HG03469 (cell line): ENCODE measurements around the gene THAP7.

Experiments used
- ATAC-seq: cut with Tn5 transposase; IDR thresholded peaks from one replicate; pipeline ENCODE4 v1.9.1; 2021; ENCODE audit warnings: mild to moderate bottlenecking, moderate library complexity, moderate number of reproducible peaks; ENCODE audit not compliant: unreplicated experiment

THAP7 gene

DNA sequence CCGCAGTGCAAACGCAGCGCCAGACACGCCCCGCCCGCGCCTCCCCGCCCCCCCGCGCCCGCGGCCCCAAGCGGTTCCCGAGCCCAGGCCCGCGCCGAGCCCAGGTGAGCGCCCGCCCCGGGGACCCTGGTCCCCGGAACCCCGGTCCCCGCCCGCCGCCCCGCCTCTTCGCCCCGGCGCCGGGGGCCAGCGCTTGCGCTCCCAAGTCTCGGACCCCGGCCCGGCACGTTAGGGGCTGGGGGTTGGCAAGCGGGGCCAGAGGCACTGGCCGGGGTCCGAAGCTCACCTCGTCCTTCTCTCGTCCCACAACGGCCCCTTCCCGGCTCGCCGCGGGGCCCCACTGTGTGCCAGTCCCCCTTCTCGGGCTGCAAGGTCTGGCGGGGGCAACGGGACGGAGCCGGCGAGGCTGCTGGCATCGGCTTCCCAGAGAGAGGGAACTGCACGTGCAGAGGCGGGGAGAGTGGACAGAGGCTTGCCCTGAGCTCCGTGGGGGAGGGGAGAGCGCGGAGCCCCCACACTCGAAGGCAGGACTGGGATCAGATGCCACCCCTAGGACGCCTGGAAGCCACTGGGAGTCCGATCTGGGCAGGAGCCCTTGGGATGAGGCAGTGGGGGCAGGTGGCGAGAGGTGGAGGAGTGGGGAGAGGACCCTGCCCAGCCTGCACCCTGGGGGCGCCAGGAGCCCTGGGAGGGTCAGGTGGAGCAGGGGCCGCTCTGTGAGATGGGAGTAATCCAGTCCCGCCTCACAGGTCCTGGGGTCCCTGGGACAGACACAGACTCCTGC lies 36.6 kb downstream of the THAP7 start:
- ATAC-seq = no peak

DNA sequence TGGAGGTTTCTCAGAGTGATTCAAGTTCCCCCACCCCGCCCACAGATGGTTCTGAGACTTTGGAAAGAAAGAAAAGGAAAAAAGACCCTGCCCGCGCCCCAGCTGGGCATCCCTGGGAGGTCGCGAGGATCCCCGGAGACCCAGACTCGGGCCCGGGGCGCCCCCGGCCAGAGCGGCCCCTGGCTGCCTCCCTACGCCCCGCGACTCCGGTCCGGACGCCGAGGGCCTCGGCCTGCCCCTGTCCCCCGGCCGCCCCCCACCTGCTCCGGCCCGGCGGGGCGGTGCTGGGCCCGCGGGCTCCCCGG lies 37.2 kb downstream of the THAP7 start:
- no peak for ATAC-seq

DNA sequence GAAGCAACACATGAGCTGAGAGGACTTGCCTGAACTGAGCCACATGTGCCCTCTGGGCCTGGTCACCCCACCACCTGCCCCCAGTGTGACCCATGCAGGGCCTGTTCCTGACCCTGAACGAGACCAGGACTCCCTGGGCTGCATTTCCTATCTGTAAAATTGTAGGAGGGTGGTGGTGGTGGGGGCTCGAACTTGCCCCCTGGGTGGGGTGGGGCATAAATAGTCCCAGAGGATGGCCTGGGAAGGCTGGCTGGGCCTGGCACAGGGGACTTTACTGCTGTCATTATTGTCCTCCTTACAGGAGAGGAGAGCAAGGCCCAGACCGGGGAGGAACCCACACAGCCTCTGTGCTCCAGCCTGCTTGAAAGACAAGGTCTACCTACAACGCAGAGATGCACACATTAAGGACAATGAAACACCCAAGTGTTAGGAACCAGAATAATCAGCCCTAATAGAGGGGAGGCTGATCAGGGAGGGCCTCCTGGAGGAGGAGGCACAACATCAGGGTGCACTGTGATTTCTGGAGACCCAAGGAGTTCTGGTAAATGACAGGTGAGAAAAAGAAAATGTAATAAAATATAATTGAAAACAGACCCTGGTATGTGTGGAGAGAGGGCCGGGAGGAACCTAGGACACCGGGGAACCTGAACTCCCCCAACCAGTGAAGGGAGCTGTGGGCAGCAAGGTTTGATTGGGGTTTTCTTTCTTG lies 37.7 kb downstream of the THAP7 start:
- ATAC-seq = no peak

DNA sequence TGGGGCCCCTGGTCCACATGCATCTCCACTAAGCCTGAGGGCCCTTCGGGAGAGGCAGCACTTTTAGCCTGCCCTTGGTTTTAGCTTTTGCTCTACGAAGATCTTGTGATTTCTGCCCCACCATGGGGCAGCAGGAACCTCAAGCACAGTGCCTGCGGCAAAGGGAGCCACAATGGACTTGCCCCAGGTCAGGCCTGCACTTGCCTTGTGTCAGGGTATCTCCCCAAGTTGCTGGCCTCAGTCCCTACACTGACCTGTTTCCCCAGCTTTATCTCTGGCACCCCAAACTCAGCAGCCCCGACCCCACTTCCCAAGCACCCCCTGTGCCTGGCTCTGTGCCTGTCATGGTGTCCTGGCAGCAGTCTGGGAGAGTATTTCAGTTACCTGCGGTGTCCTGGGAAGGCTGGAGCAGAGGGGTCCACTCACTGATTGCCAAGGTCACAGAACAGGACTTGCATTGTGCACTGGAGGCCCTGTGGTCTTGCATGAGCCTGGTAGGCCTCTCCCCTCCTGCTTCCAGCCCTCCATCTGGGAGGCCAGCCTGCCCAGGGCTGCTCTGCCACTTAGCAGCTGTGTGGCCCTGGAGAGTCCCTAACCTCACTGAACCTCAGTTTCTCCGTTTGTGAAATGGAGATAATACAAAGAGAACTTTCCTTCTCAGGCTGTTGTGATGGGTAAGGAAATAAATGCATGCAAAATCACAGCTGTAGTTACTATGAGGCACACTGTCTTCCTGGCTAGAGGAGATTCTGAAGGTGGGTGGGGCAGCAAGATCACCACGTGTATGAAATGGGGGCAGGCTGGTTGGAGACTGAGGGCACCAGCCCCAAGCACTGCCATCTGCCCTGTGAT lies 38.5 kb downstream of the THAP7 start:
- ATAC-seq = no peak

DNA sequence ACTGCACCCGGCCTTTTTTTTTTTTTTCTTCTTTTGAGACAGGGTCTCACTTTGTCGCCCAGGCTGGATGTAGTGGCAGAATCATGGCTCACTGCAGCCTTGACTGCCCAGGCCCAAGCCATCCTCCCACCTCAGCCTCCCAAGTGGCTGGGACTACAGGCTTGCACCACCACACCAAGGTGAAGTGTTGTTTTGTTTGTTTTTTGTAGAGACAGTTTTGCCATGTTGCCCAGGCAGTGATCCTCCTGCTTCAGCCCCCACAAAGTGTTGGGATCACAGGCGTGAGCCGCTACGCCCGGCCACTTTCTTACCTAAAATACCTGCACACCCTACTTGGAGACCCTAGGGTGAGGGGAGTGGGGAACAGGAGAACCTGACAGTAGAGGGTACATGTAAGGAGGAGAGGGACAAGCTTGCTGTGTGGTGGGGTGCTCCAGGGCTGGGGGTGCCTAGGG lies 39.4 kb downstream of the THAP7 start:
- no peak for ATAC-seq

DNA sequence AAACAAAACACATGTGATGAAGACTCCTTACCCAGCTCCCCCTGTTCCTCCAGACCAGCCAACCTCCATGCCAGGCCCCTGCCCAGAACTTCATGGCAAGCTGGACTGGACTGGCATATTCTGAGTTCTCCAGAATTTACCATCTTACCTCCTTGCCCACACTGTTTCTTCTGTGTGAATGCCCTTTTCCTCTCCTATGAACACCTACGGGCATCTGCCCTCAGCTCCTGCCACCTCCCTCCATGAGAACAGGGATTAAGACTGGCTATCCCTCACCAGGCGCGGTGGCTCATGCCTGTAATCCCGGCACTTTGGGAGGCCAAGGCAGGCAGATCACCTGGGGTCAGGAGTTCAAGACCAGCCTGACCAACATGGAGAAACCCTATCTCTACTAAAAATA lies 41.3 kb downstream of the THAP7 start:
- ATAC-seq = no peak

DNA sequence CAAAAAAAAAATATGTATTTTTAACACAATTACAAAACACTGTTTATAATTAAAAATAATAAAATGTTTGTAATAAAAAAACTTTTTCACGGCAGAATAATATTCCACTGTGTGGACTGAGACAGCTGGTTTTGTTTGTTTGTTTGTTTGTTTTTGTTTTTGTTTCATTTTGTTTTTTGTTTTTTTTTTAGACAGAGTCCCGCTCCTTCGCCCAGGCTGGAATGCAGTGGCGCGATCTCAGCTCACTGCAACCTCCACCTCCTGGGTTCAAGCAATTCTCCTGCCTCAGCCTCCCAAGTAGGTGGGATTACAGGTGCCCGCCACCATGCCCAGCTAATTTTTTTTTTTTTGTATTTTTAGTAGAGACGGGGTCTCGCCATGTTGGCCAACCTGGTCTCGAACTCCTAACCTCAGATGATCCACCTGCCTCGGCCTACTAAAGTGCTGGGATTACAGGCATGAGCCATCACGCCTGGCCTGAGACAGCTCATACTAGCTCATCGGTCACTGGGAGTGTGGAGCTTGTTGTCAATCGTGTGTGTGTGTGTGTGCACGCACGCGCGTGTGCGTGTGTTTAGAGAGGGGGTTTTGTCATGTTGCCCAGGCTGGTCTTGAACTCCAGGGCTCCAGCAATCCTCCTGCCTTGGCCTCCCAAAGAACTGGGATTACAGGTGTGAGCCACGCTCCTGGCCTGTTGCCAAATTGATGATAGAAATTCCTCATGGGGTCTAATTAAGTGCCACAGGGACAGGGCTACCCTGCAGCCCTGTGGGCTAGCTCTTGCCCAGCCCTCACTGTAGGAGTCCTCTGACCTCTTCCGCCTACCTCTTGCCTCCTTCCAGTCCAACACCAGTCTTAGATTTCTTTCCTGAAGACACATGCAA lies 42.1 kb downstream of the THAP7 start:
- ATAC-seq = no peak

DNA sequence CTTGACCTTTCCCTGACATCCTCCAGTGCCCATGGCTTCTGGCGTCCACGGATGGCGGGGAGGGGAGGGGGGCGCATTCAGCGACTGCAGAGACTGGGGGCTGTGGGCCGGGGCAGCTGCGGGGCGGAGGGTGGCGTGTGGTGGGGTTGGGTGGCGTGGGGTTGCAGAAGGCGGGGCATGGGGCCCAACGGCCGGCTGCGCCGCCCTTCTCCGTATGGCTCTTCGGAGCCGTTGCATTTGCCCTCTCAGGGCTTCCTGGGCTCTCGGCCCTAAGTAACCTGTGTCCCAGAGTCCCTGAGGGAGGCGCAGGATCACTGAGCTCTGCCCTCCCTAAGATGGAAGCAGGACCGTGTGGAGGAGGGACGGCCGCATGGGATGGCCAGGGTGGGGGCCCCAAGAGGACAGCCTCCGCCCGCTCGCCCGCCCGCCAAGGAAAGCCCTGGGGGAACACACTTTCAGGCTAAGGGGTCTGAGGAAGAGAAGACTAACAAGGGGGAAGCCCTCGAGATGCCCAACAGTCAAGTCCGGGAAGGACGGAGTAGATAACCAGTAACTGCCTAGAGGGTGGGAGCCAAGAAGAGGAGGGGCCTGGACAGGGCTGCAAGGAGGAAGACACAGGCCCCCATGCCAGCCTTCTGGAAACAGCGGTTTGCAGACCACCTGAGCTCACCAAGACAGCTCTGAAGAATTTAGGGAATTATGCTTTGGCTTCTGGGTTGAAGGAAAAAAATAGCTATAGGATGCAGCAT lies 44.1 kb downstream of the THAP7 start:
- no peak for ATAC-seq

DNA sequence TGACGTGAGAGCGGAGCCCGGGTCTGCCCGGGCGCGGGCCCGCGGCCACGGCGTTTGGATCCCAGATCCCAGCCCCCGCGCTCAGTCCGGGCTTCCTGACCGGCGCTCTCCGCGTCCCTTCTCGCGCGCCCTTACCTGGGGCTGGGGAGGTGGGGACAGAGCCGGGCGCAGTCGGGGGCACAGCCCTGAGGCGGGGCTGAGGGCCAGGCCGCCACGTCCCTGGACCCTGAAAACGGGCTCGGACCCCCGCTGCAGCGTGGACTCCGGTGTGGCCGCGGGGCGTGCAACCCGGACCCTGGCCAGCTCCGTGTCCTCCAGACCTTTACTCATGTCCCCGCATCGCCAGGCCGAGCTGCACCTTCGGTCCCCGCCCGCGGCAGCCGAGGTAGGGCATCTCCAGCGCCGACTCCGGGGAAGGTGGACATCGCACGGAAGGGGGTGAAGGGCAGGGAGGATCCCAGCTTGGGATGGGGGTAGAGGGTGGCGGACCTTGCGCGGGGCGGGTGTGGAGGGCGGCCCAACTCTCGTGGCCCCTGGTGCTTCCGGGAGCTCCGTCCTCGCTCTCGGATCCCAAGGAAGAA lies 44.7 kb downstream of the THAP7 start:
- ATAC-seq = no peak

DNA sequence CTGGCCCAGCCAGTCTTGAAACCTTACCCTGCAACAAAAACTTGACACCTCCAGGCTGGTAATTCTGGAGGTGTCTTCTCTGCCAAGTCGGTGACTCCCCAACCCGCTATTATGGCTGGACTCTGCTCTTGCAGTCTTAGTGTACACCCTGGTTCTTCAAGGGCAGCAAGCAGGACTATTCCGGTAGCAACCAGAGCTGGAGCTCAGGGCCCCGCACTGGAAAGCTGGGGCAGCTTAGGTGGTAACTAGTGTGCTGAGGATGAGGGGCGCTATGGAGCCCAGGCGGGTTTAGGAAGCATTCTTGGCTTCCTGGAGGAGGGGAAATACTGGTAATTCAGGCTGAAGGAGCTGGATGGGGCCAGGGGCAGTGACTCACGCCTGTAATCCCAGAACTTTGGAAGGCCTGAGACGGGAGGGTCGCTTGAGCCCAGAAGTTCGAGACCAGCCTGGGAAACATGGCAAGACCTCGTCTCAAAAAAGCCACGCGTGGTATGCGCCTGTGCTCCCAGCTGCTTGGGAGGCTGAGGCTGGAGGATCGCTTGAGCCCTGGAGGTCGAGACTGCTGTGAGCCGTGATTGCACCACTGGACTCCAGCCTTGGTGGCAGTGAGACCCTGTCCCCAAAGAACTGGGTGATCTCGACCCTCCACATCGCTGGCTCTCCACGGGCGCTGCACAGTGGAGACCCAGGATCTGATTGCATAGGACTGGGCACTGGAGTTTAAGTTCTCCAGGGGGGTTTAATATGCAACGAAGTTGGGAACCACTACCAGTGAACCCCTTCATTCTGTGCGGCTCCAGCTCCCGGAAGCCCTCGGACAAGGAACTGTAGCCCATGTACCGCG lies 45.4 kb downstream of the THAP7 start:
- ATAC-seq = no peak

DNA sequence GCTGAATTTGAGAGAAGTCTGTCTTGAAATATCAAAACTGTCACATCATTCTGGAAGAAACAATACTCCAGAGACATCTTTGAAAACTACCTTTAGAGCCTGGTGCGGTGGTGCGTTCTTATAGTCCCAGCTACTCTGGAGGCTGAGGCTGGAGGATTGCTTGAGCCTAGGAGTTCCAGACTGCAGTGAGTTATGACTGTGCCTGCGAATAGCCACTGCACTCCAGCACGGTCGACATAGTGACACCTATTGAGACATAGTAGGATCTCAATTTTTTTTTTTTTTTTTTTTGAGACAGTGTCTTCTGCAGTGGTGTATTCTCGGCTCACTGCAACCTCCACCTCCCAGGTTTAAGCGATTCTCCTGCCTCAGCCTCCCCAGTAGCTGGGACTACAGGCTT lies 46.4 kb downstream of the THAP7 start:
- no peak for ATAC-seq

DNA sequence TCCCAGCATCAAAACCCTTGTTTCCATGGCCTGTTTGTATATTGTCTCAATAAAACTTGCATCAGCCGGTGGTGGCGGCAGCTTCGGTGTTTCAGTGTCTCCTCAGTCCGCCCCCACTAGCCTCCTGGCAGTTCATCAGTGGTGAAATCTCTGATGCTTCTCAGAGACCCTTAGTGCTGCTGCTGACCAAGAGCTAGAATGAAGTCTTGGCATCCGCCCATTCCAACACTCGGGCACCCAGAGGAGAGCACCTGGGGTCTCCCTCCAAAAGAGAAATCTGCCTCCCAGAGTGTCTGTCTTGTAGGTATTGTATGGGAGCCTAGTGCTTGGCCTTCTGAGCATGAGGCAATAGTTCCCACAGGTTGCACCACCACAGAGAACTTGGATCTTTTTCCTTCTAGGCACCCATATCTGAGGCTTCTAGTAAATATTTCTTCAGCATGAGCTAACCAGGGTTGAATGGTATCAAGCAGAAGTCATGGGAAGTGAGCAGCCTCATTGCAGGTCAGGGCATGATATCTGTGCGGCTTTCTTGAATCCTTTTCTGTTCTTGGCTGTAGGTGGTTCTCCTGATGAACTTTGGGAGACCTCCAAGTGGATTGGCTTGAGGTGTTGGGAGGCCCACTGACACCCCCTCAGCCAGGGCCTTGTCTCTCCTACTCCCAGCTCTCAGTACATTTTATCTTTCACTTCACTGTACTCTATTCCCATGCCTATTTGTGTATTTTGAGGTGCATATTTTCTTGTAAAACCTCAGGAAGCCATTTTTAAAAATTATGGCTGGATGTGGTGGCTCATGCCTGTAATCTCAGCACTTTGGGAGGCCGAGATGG lies 48.0 kb downstream of the THAP7 start:
- no peak for ATAC-seq

DNA sequence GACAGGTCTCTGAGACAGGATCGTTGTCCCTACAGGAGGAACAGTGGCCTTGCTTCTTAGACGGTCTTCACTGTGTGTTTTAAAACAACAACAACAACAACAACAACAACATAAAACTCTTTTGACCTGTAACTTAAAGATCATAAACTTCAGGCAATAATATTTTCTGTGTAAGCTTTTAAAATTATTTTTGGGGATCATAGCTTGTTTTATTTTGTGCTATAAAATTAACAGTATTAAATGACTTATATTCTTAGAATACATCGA lies 48.6 kb downstream of the THAP7 start:
- no peak for ATAC-seq

DNA sequence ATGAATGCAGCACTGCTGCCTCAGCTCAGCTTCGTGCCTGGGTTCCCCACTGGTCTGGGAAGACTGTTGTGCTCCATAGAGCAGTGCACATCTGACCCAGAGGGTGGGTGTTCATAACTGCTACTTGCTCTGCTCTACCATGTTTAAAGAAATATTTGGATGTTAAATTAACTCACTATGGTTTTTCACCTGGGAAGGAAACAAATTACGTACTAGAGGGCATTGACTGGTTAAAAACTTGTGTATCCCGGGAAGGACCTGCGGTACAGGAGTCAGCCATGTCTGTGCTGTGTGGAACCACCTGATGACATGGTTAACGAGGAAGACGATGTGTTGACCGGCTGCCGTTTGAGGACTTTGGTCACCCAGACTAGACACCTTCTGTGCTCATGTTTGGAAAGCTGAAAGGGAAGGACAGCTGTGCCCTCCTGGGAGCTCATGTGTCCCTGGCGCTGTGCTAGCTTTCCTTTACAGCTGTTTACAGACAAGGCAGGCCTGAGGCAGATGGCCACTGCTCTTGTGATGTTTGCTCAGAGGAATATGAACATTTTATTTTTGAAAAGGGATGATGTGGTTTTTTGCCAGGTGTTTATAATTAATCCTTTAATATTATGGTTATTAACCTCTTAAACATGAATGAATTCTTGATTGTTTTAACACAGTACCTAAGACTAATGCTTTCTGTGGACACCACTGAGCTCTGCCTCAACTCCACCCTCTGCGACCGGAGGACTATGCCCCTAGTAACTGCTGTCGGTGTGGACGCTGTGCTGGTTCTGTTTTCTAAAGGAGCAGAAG lies 49.2 kb downstream of the THAP7 start:
- no peak for ATAC-seq

DNA sequence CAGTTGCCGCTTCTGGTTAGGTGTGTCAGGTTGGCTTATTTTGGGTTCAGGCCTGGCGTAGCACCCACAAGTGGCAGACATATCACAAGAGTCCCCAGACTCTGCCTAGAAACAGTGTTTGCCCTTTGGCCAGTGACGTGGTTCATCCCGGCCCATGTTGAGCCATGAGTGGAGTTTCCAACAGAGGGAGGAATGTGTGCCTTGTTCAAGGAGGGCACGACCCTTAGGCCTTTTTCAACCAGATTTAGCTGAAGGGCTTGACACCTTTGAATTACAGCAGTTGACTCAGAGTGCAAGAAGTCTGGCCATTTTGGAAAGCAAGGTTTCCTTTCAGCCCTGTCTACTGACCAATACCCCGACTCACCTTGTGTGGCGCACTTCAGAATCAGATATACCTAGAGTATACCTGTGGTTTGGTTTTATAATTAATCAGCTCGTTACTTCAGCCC lies 50.0 kb downstream of the THAP7 start:
- no peak for ATAC-seq

DNA sequence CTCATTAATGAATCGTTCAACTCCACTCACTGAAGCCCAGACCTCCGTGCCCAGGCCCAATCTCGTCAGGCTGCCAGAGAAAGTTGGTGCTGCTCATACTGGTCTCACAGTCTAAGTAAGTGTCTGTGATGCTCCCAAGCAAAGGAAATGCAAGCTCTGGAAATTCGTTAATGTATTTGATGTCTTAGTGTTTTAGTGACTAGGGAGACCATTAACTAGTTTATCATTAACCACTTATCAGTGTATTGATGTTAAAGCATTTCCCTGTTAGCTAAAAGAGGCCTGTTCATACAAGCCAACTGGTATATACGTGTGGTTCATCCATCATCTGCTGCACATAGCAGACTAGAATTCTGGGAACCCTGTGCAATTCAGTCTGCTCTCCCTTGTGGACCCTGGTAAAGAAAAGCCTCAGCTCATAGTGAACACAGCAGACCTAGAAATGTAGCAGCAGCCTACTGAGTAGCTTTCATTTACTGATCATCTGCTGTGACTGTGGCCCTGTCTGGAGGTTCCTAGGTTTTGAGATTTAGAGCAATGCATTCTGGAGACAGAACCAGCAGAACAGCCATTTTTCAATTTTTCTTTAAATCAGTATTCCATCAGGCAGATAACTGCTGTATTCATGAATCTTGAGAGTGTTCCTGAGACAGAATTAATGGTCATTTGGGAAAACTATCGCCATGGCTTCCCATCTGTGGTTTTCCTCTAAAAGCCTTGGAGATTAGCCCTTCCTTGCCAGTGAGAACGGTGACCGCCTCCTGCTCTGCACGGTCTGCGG lies 50.6 kb downstream of the THAP7 start:
- ATAC-seq = no peak
